B cell (primary cell): ENCODE data around the gene VOPP1. TPM values are rescaled to one million over a fixed set of nuclear protein-coding genes. Genes with fewer than 3 reads are reported as not detected.

Experiments
- ATAC-seq: fragments of 200-7000 bp; cut with Tn5 transposase; one replicate; pipeline ENCODE4 v1.10.0; 2021; ENCODE audit warnings: low read depth, mild to moderate bottlenecking, moderate number of reproducible peaks, moderate library complexity
- CTCF ChIA-PET: fragments of 350-600 bp; sonication (Branson Sonifier 250); formaldehyde crosslinking; loops from one replicate; lab custom pipeline; 2021; ENCODE audit warnings: antibody characterized with exemption, inconsistent platforms; lab: Charles Lee
- POLR2A ChIA-PET: fragments of 350-600 bp; sonication (Branson Sonifier 250); formaldehyde crosslinking; loops from one replicate; lab custom pipeline; 2021; ENCODE audit warnings: antibody characterized with exemption; lab: Charles Lee
- DNase-seq: peaks from one replicate; pipeline ENCODE4 v3.0.0; 2013
- H2AFZ ChIP-seq: 2 replicates; pipeline ENCODE4 v1.6.1; 2012; ENCODE audit warnings: mild to moderate bottlenecking, low read depth, low read length; ENCODE audit not compliant: insufficient read depth, poor library complexity, severe bottlenecking
- H3K27ac ChIP-seq, 2 donors: 1 replicate in 1 of 2; 2 replicates in 1 of 2; pipeline ENCODE4 v1.5.1; 2012 to 2013; ENCODE audit warnings: low read length in 2 of 2, mild to moderate bottlenecking in 2 of 2, moderate library complexity in 1 of 2
- H3K27me3 ChIP-seq, 4 experiments: fragments of 200-600 bp in 1 of 4; sonication (generic) in 1 of 4; replicated peaks in 1 of 4; 1 replicate in 2 of 4; 2 replicates in 2 of 4; pipeline versions ENCODE4 v1.6.1 to v1.7.0; 2013 to 2016; ENCODE audit warnings: low read length in 3 of 4, mild to moderate bottlenecking in 2 of 4, mixed read lengths in 1 of 4, moderate library complexity in 1 of 4; ENCODE audit not compliant: insufficient read depth in 4 of 4, control insufficient read depth in 3 of 4; ENCODE audit errors: control extremely low read depth in 1 of 4
- H3K36me3 ChIP-seq, 2 experiments: replicated peaks in 1 of 2; 1 replicate in 1 of 2; 2 replicates in 1 of 2; pipeline versions ENCODE4 v1.6.1 to v1.7.1; 2013; ENCODE audit warnings: low read length in 1 of 2; ENCODE audit not compliant: insufficient read depth in 2 of 2, control insufficient read depth in 1 of 2; ENCODE audit errors: control extremely low read depth in 1 of 2, extremely low read depth in 1 of 2
- H3K4me1 ChIP-seq, 2 donors: fragments of 200-600 bp in 1 of 2; sonication (generic) in 1 of 2; 1 replicate in 1 of 2; 2 replicates in 1 of 2; pipeline versions ENCODE4 v1.5.1 to v1.6.1; 2013 to 2017; ENCODE audit warnings: low read length in 2 of 2; ENCODE audit not compliant: control insufficient read depth in 2 of 2, insufficient read depth in 2 of 2
- H3K4me2 ChIP-seq: replicated peaks from 2 replicates; pipeline ENCODE3; 2012; ENCODE audit warnings: mild to moderate bottlenecking, low read depth, low read length; ENCODE audit not compliant: poor library complexity, severe bottlenecking
- H3K4me3 ChIP-seq, 5 experiments: fragments of 200-600 bp in 1 of 5; sonication (generic) in 1 of 5; 1 replicate in 3 of 5; 2 replicates in 2 of 5; pipeline versions ENCODE4 v1.5.1 to v1.7.0; 2011 to 2016; ENCODE audit warnings: low read length in 4 of 5, mild to moderate bottlenecking in 4 of 5, low read depth in 2 of 5, control low read depth in 1 of 5, moderate library complexity in 1 of 5; ENCODE audit not compliant: insufficient read depth in 1 of 5; ENCODE audit errors: control extremely low read depth in 1 of 5, extremely low read depth in 1 of 5
- H3K79me2 ChIP-seq: fragments of 200-600 bp; sonication (generic); one replicate; pipeline ENCODE4 v1.6.0; 2016; ENCODE audit warnings: low read length; ENCODE audit not compliant: control insufficient read depth, insufficient read depth
- H3K9ac ChIP-seq: fragments of 200-600 bp; sonication (generic); 2 replicates; pipeline ENCODE4 v1.6.1; 2017; ENCODE audit warnings: mild to moderate bottlenecking, low read length, moderate library complexity
- H3K9me3 ChIP-seq, 3 donors: one replicate each; pipeline versions ENCODE4 v1.6.1 to v1.7.1; 2013; ENCODE audit warnings: low read length in 2 of 3; ENCODE audit not compliant: control insufficient read depth in 2 of 3, insufficient read depth in 1 of 3; ENCODE audit errors: control extremely low read depth in 1 of 3
- H4K20me1 ChIP-seq: 2 replicates; pipeline ENCODE4 v1.6.0; 2012; ENCODE audit warnings: mild to moderate bottlenecking, low read length; ENCODE audit not compliant: insufficient read depth, control insufficient read depth, poor library complexity, severe bottlenecking
- H3K27ac Mint-ChIP-seq: one replicate; pipeline ENCODE4 v1.8.0; 2021; ENCODE audit warnings: mixed read lengths
- H3K27me3 Mint-ChIP-seq: one replicate; pipeline ENCODE4 v1.8.0; 2021; ENCODE audit warnings: mixed read lengths
- H3K4me1 Mint-ChIP-seq: one replicate; pipeline ENCODE4 v1.8.0; 2021; ENCODE audit warnings: mixed read lengths
- H3K4me3 Mint-ChIP-seq: one replicate; pipeline ENCODE4 v1.8.0; 2021; ENCODE audit warnings: mixed read lengths
- H3K9me3 Mint-ChIP-seq: one replicate; pipeline ENCODE4 v1.8.0; 2022; ENCODE audit warnings: mixed read lengths; ENCODE audit not compliant: insufficient read depth
- EZH2 ChIP-seq: IDR thresholded peaks from 2 replicates; pipeline ENCODE4 v1.6.1; 2012; ENCODE audit warnings: borderline replicate concordance, low read depth, mild to moderate bottlenecking, moderate library complexity, low read length; ENCODE audit not compliant: insufficient read depth, poor library complexity, severe bottlenecking
- WGBS: methylation state at CpG from one replicate; pipeline ENCODE4 v1.1.5; 2013; ENCODE audit warnings: missing lambda C conversion rate; ENCODE audit not compliant: insufficient coverage; 5-methylcytosine and 5-hydroxymethylcytosine counted together
- intact Hi-C: fragments of 100-400 bp; cut with micrococcal nuclease; formaldehyde crosslinking; loops from one replicate; pipeline ENCODE4 v1.10.0; 2022
- polyA plus RNA-seq: library from polyadenylated mRNA; depleted of rRNA; stranded (reverse); fragments of >200 nt; gene quantifications from 2 replicates; pipeline ENCODE4 v1.2.3, GENCODE V29; 2012
- total RNA-seq, 2 donors: library from RNA; stranded (reverse); fragments of 120-200 nt in 1 of 2; gene quantifications; 1 replicate in 1 of 2; 2 replicates in 1 of 2; pipeline versions ENCODE4 v1.2.3 to v1.2.4, GENCODE V29; 2013 to 2022
- TF ChIP-seq, protein P1 (sequence below): fragments of 200-600 bp; IDR thresholded peaks from one replicate; pipeline ENCODE4 v1.8.0; 2022; ENCODE audit warnings: antibody characterized with exemption, mild to moderate bottlenecking

Gene VOPP1
- total and polyA plus RNA-seq, 2 donors (not counting 1 experiment from before 2014, with no cell fraction given): 53.2 to 256 TPM

DNA sequence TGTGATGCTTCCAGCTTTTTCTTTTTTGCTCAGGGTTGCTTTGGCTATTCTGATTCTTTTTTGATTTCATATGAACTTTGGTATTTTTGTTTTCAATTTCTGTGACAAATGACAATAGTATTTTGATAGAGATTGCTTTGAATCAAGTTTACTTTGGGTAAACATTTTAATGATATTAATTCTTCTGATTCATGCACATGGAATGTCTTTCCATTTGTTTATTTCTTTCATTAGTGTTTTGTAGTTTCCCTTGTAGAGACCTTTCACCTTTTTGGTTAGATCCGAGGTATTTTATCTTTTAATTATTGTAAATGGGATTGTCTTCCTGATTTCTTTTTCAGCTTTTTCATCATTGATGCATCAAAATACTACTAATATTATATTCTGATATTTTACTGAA, 114.0 kb downstream of the VOPP1 start:
- CTCF ChIA-PET: no interaction called here

DNA sequence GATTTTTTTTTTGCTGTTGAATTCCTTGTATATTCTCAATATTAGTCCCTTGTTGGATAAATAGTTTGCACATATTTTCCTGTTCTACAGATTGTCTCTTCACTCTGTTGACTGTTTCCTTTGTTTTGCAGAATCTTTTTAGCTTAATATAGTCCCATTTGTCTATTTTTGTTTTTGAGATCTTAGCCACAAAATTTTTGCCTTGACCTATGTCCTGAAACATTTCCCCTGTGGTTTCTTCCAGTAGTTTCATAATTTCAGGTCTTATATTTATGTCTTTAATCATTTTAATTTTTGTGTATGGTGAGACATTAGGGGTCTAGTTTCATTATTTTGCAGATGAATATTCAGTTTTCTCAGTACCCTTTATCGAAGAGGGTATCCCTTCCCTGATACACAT, 114.5 kb downstream of the VOPP1 start:
- no peak overlapping the region for H3K27ac ChIP-seq
- H3K4me1 ChIP-seq: no peaks in the 10 kb centered on the region
- no peak overlapping the region for H3K4me2 ChIP-seq
- intact Hi-C loops: no loop called here
- H3K9ac ChIP-seq: no peak overlapping the region
- no peak for TF ChIP-seq EZH2
- TF ChIP-seq, protein P1, sequence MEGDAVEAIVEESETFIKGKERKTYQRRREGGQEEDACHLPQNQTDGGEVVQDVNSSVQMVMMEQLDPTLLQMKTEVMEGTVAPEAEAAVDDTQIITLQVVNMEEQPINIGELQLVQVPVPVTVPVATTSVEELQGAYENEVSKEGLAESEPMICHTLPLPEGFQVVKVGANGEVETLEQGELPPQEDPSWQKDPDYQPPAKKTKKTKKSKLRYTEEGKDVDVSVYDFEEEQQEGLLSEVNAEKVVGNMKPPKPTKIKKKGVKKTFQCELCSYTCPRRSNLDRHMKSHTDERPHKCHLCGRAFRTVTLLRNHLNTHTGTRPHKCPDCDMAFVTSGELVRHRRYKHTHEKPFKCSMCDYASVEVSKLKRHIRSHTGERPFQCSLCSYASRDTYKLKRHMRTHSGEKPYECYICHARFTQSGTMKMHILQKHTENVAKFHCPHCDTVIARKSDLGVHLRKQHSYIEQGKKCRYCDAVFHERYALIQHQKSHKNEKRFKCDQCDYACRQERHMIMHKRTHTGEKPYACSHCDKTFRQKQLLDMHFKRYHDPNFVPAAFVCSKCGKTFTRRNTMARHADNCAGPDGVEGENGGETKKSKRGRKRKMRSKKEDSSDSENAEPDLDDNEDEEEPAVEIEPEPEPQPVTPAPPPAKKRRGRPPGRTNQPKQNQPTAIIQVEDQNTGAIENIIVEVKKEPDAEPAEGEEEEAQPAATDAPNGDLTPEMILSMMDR: no peak
- H3K4me3 ChIP-seq: no peak overlapping the region
- Mint-ChIP-seq H3K4me3 (no peak overlapping the region), H3K27ac (no peak overlapping the region), H3K9me3 (peaks cover 21% of the 10 kb centered on the region), H3K4me1 (peaks cover 32% of the 10 kb centered on the region), H3K27me3 (no peaks in the 10 kb centered on the region)
- H3K36me3 ChIP-seq: no peaks in the 10 kb centered on the region
- no peaks in the 10 kb centered on the region for H3K27me3 ChIP-seq
- DNase-seq (no peak), ATAC-seq (no peak)
- no CpG with 5 or more reads among the region's 1 CpG for WGBS
- no peak overlapping the region for H2AFZ ChIP-seq
- ChIA-PET POLR2A (no interaction called here), CTCF (no interaction called here)
- H3K9me3 ChIP-seq: peaks cover 0 to 16% (median 6%) of the 10 kb centered on the region in 3 donors
- H4K20me1 ChIP-seq: no peaks in the 10 kb centered on the region
- no peaks in the 10 kb centered on the region for H3K79me2 ChIP-seq

More for the DNA sequence above, 114.0 kb downstream of the VOPP1 start:
- POLR2A ChIA-PET: no interaction called here
- no peak overlapping the region for H3K9ac ChIP-seq
- no peaks in the 10 kb centered on the region for H3K27me3 ChIP-seq
- TF ChIP-seq EZH2: no peak
- TF ChIP-seq, protein P1: no peak
- no peak overlapping the region for H2AFZ ChIP-seq
- peaks cover 21% of the 10 kb centered on the region for H3K9me3 Mint-ChIP-seq
- H3K27me3 Mint-ChIP-seq: no peaks in the 10 kb centered on the region
- H3K27ac Mint-ChIP-seq: no peak overlapping the region
- H3K27ac ChIP-seq: no peak overlapping the region
- DNase-seq (no peak), ATAC-seq (no peak)
- H3K4me2 ChIP-seq: no peak overlapping the region
- H3K4me1 ChIP-seq: no peaks in the 10 kb centered on the region
- H3K36me3 ChIP-seq: no peaks in the 10 kb centered on the region
- H3K9me3 ChIP-seq: peaks cover 0 to 19% (median 7%) of the 10 kb centered on the region in 3 donors
- H3K4me3 ChIP-seq: no peak overlapping the region
- no peak overlapping the region for H3K4me3 Mint-ChIP-seq
- H4K20me1 ChIP-seq: no peaks in the 10 kb centered on the region
- WGBS: no CpG with 5 or more reads among the region's 1 CpG
- H3K79me2 ChIP-seq: no peaks in the 10 kb centered on the region
- peaks cover 31% of the 10 kb centered on the region for H3K4me1 Mint-ChIP-seq
- intact Hi-C loops: no loop called here
